ENCODE measurements around the gene KCNN3. TPM values are rescaled to one million over a fixed set of nuclear protein-coding genes. Genes with fewer than 3 reads are reported as not detected.

The KCNN3 gene
- total RNA-seq, 1 experiment from 2014 or later: 0.07 TPM

DNA sequence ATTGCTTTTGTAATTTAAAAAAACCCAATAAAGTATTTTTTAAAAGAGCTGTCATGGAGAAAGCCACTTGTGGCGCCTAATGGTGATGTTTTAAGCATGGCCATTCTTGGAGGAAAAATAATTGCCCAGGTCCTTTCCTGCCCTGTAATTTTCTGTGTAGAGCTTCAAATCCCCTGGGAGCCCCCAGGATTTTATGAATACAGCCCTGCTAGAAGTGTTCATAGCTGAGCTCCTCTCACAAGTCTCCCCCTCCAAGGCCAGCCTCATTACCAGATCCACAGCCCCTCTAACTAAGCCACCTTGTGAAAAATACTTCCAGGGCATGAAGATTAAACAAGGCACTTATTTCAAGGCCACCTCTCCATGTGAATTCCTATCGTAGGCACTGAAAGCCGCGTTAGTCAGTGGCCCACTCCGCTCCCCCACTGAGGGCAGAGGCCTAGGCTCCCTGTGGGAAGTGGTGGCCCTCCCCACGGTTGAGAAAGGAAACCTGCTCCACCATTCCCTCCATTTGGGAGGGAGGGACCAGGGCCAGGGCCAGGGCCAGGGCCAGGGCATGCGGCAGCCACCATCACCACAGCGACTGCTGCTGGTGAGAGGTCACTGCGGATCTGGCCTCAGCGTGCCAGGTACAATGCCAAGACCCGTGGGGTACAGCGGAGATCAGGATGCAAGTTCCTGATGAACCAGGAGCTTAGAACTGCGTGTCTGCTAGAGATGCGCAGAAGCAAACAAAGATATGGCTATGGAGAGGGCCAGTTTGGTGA, 83.1 kb downstream of the KCNN3 start:
- intact Hi-C loops (cut with micrococcal nuclease): no loop called here
- no peak for DNase-seq (ENCODE audit: unreplicated experiment)
- Mint-ChIP-seq H3K27ac (ENCODE audit: low read depth, unreplicated experiment) (no peak overlapping the region), H3K9me3 (ENCODE audit: unreplicated experiment) (no peaks in the 10 kb centered on the region), H3K4me3 (ENCODE audit: unreplicated experiment) (no peak overlapping the region), H3K27me3 (ENCODE audit: insufficient read depth, unreplicated experiment) (peaks cover 33% of the 10 kb centered on the region), H3K4me1 (ENCODE audit: insufficient read depth, unreplicated experiment) (peaks cover 8% of the 10 kb centered on the region), H3K36me3 (ENCODE audit: insufficient read depth, unreplicated experiment) (no peaks in the 10 kb centered on the region)
- no TSS peak for BruUV-seq (replicated peaks)
- POLR2A ChIA-PET: interaction anchor here (0.8 kb wide), 1 partner anchor 150 kb away, joined by 3 read pairs; the partner anchor contains the start of gene PMVK
- TF ChIP-seq, protein P1, sequence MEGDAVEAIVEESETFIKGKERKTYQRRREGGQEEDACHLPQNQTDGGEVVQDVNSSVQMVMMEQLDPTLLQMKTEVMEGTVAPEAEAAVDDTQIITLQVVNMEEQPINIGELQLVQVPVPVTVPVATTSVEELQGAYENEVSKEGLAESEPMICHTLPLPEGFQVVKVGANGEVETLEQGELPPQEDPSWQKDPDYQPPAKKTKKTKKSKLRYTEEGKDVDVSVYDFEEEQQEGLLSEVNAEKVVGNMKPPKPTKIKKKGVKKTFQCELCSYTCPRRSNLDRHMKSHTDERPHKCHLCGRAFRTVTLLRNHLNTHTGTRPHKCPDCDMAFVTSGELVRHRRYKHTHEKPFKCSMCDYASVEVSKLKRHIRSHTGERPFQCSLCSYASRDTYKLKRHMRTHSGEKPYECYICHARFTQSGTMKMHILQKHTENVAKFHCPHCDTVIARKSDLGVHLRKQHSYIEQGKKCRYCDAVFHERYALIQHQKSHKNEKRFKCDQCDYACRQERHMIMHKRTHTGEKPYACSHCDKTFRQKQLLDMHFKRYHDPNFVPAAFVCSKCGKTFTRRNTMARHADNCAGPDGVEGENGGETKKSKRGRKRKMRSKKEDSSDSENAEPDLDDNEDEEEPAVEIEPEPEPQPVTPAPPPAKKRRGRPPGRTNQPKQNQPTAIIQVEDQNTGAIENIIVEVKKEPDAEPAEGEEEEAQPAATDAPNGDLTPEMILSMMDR (IDR thresholded peaks at IDR 0.05; ENCODE audit: unreplicated experiment): no peak
- CTCF ChIA-PET: interaction anchor here (0.6 kb wide), 1 partner anchor 27 kb away, joined by 5 read pairs; no protein-coding TSS in a partner anchor

DNA sequence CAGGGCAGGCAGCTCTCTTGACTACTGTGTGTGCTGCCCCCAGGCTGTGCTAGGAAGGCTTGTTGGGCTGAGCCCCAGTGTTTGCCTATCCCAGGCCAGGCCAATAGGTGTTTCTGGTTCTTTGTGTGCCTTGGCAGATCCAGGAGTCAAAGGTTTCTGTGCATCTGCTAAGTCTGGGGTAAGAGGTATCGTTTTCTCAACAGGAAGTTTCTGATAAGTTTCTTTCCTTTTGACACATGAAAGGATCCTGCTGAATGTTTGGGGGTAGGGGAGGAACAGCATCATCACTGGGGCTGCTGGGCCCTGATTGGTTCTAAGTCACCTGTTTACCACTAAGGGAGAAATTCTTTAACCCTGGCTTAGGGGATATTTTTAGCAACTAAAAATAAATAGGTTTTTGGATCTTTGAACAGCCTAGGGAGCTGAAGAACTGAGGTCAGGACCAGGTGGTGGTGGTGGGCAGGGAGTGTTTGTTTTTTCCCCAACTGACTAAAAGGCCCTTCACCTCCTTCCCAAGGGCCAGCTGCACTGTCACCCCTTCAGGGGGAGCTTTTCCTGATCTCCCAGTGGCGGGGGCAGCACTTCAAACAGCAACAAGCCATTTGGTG, 85.1 kb downstream of the KCNN3 start:
- Mint-ChIP-seq H3K4me3 (ENCODE audit: unreplicated experiment) (no peak overlapping the region), H3K9me3 (ENCODE audit: unreplicated experiment) (no peaks in the 10 kb centered on the region), H3K27me3 (ENCODE audit: insufficient read depth, unreplicated experiment) (peaks cover 40% of the 10 kb centered on the region), H3K4me1 (ENCODE audit: insufficient read depth, unreplicated experiment) (no peaks in the 10 kb centered on the region), H3K36me3 (ENCODE audit: insufficient read depth, unreplicated experiment) (no peaks in the 10 kb centered on the region), H3K27ac (ENCODE audit: low read depth, unreplicated experiment) (no peak overlapping the region)
- TF ChIP-seq, protein P1 (IDR thresholded peaks at IDR 0.05; ENCODE audit: unreplicated experiment): no peak
- intact Hi-C loops (cut with micrococcal nuclease): no loop called here
- BruUV-seq (replicated peaks): no TSS peak
- CTCF ChIA-PET: no interaction called here
- DNase-seq (ENCODE audit: unreplicated experiment): no peak
- POLR2A ChIA-PET: no interaction called here

DNA sequence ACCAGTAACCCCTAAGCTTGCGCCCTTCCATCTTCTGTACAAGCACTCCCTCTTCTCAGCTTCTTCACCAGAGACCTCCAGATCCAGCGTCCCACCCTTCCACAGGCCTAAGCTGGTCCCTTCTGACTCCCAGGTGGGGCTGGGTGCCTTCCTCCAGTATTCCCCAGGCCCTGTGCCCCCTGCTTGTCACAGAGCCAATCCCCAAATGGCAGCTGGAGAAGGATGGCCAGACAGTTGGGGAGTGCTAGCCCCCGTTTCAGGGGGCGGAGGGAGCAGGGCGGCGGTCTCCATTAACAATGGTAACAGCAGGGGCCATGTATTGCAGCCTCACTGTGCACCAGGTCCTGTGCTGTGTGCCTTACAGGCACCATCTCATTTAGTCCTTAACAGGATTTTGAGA, 85.7 kb downstream of the KCNN3 start:
- H3K36me3 Mint-ChIP-seq (ENCODE audit: insufficient read depth, unreplicated experiment): no peaks in the 10 kb centered on the region
- intact Hi-C loops (cut with micrococcal nuclease): no loop called here
- POLR2A ChIA-PET: interaction anchor here (1.0 kb wide), 1 partner anchor 10 kb away, joined by 3 read pairs; no protein-coding TSS in a partner anchor
- CTCF ChIA-PET: interaction anchor here (0.6 kb wide), 1 partner anchor 228 kb away, joined by 3 read pairs; no protein-coding TSS in a partner anchor
- no peak overlapping the region for H3K27ac Mint-ChIP-seq (ENCODE audit: low read depth, unreplicated experiment)
- H3K27me3 Mint-ChIP-seq (ENCODE audit: insufficient read depth, unreplicated experiment): peaks cover 40% of the 10 kb centered on the region
- TF ChIP-seq, protein P1 (IDR thresholded peaks at IDR 0.05; ENCODE audit: unreplicated experiment): no peak
- no peaks in the 10 kb centered on the region for H3K9me3 Mint-ChIP-seq (ENCODE audit: unreplicated experiment)
- no TSS peak for BruUV-seq (replicated peaks)
- DNase-seq (ENCODE audit: unreplicated experiment): no peak
- no peak overlapping the region for H3K4me3 Mint-ChIP-seq (ENCODE audit: unreplicated experiment)
- H3K4me1 Mint-ChIP-seq (ENCODE audit: insufficient read depth, unreplicated experiment): no peaks in the 10 kb centered on the region

DNA sequence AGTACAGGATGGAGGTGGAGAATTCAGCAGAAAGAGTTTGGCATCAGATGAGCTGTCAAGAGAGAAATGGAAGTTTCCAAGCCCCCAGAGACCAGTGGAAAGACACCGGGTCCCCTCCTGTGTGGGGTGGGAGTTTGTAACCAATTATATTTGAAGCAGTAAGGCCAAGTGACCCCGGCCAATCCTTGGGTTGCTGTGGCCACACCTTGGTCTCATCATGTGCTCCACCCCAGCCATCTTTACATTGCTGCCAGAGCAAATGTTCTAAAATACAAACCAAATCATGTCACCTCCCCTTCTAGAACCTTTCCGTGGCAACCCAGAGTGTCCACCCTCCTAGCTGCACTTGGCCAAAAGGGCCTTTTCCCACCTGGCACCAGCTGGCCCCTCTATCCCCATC, 86.1 kb downstream of the KCNN3 start:
- no peak for DNase-seq (ENCODE audit: unreplicated experiment)
- Mint-ChIP-seq H3K27ac (ENCODE audit: low read depth, unreplicated experiment) (no peak overlapping the region), H3K4me1 (ENCODE audit: insufficient read depth, unreplicated experiment) (no peaks in the 10 kb centered on the region), H3K36me3 (ENCODE audit: insufficient read depth, unreplicated experiment) (no peaks in the 10 kb centered on the region), H3K4me3 (ENCODE audit: unreplicated experiment) (no peak overlapping the region), H3K27me3 (ENCODE audit: insufficient read depth, unreplicated experiment) (peaks cover 40% of the 10 kb centered on the region), H3K9me3 (ENCODE audit: unreplicated experiment) (no peaks in the 10 kb centered on the region)
- intact Hi-C loops (cut with micrococcal nuclease): no loop called here
- POLR2A ChIA-PET: interaction anchor here (1.0 kb wide), 1 partner anchor 10 kb away, joined by 3 read pairs; no protein-coding TSS in a partner anchor
- CTCF ChIA-PET: interaction anchor here (0.6 kb wide), 1 partner anchor 227 kb away, joined by 3 read pairs; no protein-coding TSS in a partner anchor
- no TSS peak for BruUV-seq (replicated peaks)
- TF ChIP-seq, protein P1 (IDR thresholded peaks at IDR 0.05; ENCODE audit: unreplicated experiment): no peak
